Measurements from ENCODE around the gene IL3.

The IL3 gene

DNA sequence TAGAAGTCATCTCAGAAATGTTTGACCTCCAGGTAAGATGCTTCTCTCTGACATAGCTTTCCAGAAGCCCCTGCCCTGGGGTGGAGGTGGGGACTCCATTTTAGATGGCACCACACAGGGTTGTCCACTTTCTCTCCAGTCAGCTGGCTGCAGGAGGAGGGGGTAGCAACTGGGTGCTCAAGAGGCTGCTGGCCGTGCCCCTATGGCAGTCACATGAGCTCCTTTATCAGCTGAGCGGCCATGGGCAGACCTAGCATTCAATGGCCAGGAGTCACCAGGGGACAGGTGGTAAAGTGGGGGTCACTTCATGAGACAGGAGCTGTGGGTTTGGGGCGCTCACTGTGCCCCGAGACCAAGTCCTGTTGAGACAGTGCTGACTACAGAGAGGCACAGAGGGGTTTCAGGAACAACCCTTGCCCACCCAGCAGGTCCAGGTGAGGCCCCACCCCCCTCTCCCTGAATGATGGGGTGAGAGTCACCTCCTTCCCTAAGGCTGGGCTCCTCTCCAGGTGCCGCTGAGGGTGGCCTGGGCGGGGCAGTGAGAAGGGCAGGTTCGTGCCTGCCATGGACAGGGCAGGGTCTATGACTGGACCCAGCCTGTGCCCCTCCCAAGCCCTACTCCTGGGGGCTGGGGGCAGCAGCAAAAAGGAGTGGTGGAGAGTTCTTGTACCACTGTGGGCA is 13.8 kb downstream of the IL3 start:
- DNase-seq: no peak

DNA sequence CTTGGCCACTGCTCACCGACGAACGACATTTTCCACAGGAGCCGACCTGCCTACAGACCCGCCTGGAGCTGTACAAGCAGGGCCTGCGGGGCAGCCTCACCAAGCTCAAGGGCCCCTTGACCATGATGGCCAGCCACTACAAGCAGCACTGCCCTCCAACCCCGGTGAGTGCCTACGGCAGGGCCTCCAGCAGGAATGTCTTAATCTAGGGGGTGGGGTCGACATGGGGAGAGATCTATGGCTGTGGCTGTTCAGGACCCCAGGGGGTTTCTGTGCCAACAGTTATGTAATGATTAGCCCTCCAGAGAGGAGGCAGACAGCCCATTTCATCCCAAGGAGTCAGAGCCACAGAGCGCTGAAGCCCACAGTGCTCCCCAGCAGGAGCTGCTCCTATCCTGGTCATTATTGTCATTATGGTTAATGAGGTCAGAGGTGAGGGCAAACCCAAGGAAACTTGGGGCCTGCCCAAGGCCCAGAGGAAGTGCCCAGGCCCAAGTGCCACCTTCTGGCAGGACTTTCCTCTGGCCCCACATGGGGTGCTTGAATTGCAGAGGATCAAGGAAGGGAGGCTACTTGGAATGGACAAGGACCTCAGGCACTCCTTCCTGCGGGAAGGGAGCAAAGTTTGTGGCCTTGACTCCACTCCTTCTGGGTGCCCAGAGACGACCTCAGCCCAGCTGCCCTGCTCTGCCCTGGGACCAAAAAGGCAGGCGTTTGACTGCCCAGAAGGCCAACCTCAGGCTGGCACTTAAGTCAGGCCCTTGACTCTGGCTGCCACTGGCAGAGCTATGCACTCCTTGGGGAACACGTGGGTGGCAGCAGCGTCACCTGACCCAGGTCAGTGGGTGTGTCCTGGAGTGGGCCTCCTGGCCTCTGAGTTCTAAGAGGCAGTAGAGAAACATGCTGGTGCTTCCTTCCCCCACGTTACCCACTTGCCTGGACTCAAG is 14.6 kb downstream of the IL3 start:
- DNase-seq: no peak

- DNase-seq: no peak
Observed at GRCh38 chr5:132075719-132076077, 15.2 kb downstream of the IL3 start.

- DNase-seq: no peak
Observed at GRCh38 chr5:132076202-132076830, 15.9 kb downstream of the IL3 start.

DNA sequence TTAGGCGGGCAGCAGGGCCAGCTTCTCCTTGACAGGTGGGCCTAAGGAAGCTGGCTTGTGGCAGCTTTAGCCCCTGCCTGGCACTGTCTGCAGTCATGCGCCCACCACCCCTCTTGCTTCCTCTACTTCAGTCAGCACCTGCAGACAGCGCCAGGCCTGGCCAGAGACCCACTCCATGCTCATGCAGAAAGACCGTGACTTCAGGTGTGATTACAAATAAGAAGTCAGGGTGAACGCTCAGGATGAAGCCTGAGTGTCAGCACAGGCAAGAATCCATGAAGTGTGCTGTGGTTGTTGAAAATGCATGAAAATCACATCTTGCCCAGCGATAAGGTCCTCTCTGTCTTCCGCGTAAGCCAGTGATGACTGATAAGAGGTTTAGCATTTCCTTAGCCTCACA is 16.5 kb downstream of the IL3 start:
- no peak for DNase-seq

DNA sequence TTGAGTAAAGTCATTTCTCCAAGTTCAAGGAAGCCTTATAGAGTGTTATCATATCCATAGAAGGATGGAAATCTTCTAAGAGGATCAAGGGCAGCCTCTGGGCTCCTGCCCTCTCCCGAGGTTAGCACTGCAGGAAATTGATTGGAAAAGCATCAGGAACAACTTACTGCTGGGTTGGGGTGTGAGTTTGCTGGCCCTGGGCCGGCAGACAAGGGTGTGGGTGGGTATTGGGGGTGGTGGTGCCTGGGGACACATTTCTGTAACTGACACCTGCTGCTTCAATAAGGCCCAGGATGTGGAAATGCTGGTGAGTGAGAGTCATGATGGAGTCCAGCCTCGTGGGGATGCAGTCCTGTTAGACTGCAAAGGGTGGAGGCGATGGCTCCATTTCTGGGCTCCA is 18.6 kb downstream of the IL3 start:
- no peak for DNase-seq

GRCh38 chr5:132079619-132080018 is 19.2 kb downstream of the IL3 start:
- no peak for DNase-seq

DNA sequence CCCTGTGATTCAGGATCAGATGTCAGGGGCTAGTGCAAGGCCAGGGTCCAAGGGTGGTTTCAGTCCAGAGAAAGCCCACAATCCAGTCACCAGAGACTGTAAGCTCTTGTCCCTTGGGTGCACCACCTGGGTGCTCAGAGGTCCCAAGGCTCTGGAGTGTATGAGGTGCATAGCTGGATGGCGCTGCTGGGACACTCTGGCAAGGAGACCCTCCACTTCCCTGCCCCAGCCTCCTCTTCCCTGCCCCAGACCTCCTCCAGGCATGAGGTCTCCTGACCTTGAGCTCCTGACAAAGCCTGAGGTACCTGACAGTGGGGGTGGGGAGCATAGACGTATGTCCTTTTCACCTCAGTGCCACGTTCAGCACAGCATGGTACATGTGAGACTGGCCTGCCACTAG is 20.1 kb downstream of the IL3 start:
- no peak for DNase-seq

GRCh38 chr5:132081458-132081857 is 21.0 kb downstream of the IL3 start:
- DNase-seq: no peak

DNA sequence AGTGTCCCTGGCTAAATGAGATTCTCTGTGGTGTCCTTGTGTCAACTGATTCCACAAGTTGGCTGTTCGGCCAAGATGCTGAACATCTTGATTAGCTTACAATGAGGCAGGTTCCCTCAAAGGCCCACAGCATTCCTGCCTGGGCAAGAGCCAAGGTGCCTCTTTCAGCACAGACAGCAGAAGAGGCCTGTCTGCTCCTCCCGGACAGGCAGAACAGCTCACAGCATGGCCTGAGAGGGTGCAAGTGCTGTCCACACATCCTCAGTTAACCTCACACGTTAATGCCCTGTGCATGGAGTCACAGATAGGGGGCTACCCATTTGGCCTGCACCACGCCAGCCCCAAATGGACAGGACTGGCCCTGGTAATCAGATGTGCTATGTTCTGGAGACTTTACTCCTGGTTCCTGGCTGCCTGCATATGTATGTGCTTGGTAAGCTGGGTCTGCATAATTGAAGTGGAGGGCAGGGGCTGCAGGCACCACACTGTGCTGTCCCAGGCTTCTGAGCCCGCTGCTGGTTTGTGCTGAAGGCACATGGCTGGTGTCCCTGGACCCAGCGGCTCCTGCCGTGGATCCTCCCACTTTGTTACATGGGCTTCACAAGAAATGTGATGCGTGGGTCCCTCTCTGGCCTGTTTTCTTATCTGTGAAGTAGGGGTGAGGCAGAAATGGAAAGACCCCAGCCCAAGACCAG is 22.0 kb downstream of the IL3 start:
- DNase-seq: no peak

DNA sequence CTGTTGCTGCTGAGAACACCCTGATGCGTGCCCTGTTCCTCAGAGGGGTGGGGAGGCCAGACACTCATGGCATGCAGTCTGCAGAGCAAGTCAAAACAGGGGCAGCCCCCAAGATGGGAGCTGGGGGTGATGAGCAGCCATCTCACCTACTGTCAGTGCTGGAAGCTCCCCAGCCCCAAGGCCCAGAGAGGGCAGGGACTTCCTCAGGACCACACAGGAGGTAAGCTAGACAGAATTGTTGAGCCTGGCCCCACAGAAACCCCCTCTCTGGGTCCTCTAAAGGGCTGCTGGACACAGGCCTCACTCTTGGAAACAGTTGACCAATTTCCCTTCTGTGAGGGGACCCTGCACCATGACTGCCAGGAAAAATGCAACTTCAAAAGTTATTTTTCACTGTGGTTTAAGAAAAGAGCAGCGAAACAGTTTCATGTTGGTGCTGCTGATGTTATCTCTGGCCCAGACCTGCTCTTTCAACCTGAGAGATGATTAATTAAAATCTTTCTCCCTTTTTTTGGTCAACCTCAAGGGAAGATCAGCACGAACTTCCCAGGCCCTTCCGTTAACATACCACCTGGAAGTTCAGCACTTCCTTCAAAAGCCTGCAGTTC is 22.7 kb downstream of the IL3 start:
- DNase-seq: no peak

DNA sequence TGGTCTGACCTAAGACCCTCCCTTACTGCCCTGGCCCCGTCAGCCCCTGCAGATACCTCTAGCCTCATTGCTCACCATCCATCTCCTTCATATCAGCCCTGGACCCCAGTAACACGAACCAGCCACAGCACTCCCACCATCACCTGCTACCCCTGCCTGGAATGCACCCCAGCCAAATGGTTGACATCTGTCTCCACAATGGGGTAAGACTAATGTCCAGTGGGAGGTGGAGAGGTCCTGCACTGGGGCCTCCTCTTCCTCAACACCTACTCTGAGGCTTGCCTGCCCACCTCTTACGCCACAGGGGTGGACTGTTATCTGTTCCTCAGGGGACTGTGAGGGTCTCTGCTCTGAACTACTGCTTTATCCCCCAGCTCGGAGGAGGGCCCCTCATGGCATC is 25.2 kb downstream of the IL3 start:
- no peak for DNase-seq

- DNase-seq: no peak
Observed at GRCh38 chr5:132086277-132086794, 25.9 kb downstream of the IL3 start.

DNA sequence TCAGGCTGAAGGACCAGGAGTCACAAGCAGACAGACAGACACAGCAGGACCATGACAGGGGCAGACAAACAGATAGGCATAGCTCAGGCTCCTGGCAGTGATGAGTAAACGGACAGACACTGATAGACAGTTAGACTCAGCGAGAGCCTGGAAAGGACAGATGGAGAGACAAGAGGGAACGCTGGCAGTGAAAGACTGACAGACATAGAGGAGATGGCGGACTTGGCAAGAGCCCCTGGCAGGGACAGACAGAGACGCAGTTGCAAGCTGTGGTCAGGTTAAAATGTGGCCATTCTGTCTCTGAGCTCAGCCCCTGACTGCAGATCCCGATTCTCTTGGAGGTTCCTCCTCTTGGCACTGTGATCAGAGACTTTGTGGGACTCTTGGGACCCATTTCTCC is 26.7 kb downstream of the IL3 start:
- no peak for DNase-seq

- no peak for DNase-seq
Observed at GRCh38 chr5:132087661-132088060, 27.2 kb downstream of the IL3 start.

DNA sequence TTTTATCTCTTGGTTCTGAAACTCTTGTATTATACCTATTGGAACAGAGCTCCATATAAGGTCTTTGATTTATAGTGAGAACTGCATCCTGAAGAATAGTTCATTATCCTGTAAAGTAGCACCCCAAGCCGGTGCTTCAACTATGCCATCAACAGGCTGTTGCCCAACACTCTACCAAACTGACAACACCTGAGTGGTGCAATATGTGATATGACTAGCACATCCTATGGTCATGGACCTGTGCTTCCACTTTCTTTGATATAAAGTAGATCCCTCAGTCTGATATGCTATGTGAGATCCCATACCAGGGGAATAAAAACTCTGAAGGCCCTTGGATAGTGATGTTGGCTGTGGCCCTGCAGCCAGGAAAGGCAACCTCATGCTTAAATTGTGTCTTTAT is 28.9 kb downstream of the IL3 start:
- no peak for DNase-seq

DNA sequence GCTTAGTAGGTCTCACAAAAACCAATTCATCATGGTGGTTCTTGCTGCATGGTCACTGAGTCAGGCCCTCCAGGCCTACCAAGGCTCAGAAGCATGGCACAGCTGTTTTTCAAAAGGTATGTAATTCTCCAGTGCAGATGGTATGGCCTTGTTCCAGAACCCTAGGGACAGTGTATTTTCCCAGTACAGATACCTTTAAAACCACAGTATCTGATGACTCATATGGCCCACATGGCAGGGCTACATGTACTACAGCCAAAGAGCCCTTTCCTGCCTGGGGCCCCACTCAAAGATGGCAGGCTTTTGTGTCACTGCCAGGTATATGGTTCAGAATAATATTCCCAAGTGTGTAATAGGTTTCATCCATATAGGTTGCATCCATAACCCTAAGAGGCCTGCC is 29.7 kb downstream of the IL3 start:
- no peak for DNase-seq

DNA sequence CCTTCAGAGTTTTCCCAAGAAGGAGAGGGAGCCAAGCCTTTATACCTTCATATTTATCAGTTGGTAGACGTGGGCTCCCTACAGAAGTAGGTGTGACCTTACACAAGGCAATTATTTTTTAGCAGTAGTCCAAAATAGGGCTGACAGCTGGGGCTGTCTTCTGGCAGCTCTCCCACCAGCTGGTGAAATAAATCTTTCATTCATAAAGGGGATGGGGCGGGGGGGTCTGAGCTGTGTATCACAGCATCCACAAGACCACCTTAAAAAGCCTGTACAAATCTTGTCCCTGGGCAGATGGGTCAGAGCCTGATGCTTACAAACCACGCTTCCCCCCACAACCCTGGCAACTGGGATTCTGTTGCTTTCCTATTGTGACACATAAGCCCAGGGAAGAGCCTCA is 32.8 kb downstream of the IL3 start:
- no peak for DNase-seq

GRCh38 chr5:132094393-132095076 is 34.1 kb downstream of the IL3 start:
- DNase-seq: no peak

GRCh38 chr5:132095077-132095410 is 34.6 kb downstream of the IL3 start:
- DNase-seq: no peak

- DNase-seq: no peak
Observed at GRCh38 chr5:132095424-132095972, 35.0 kb downstream of the IL3 start.

GRCh38 chr5:132096904-132097303 is 36.4 kb downstream of the IL3 start:
- DNase-seq: no peak

All from SHP77 treated with DMSO at 0.1 percent for 48 hours (cell line).